Measurements from ENCODE around the gene SIAH1. TPM values are rescaled to one million over a fixed set of nuclear protein-coding genes. Genes with fewer than 3 reads are reported as not detected.
A peak's percentile ranks its signal among the peaks of the same experiment; 100 is the strongest.

The SIAH1 gene
- total and polyA plus RNA-seq, 9 of the 15 experiments (the other 6 are each of a cell fraction or from before 2014, with no cell fraction given) = 4.1 to 14.3 (median 12.5) TPM

DNA sequence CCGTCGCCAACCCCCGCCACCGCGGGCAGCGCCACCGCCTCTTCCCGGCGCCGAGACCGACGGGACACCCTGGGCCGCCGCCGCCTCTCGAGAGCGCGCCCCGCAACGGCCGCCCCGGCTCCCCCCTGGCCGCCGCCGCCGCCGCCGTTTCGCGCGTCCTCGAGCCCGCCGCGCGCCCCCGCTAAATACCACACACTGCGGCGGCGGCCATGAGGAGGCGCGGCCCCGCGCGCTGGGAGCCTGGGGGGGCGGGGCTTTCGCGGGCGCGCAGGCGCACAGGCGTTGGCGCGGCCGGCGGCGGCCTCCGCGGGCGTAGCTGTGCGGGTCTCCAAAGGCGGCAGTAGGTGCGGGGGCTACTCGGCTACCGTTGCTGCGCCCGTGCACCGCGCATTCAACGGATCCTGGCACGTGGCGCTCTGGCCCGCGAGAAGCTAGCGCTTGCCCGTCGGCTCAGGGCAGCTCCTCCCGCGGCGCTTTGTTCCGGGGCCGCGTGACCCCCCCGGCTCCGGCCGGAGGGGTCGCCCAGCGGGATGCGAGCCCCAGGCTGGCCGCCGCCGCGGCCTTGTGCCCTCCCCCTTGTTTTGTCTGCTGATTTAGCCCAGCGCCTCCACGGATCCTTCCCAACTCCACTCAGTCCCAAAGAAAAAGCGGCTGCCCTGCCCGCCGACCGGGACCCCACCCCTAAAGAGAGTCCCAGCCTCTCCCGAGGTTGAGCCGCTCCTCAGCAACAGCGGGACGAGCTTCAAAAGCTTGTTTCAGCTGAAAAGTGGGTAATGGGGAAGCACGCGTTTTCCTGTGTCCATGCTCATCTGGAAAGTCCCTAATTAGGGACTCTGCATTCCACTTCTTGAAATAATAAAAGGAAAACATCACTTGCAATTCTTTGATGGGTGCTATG is at the start of gene SIAH1 (continued):
- TF ChIP-seq, protein P1, sequence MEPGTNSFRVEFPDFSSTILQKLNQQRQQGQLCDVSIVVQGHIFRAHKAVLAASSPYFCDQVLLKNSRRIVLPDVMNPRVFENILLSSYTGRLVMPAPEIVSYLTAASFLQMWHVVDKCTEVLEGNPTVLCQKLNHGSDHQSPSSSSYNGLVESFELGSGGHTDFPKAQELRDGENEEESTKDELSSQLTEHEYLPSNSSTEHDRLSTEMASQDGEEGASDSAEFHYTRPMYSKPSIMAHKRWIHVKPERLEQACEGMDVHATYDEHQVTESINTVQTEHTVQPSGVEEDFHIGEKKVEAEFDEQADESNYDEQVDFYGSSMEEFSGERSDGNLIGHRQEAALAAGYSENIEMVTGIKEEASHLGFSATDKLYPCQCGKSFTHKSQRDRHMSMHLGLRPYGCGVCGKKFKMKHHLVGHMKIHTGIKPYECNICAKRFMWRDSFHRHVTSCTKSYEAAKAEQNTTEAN (CRISPR knock-in tag; IDR thresholded peaks at IDR 0.05) = no peak
- no peak for TF ChIP-seq ATF4 (CRISPR knock-in tag; IDR thresholded peaks at IDR 0.05)
- no peak for TF ChIP-seq FOSL1 (tag; conservative IDR thresholded peaks at IDR 0.05)
- TF ChIP-seq, protein P2, sequence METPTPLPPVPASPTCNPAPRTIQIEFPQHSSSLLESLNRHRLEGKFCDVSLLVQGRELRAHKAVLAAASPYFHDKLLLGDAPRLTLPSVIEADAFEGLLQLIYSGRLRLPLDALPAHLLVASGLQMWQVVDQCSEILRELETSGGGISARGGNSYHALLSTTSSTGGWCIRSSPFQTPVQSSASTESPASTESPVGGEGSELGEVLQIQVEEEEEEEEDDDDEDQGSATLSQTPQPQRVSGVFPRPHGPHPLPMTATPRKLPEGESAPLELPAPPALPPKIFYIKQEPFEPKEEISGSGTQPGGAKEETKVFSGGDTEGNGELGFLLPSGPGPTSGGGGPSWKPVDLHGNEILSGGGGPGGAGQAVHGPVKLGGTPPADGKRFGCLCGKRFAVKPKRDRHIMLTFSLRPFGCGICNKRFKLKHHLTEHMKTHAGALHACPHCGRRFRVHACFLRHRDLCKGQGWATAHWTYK (CRISPR knock-in tag; IDR thresholded peaks at IDR 0.05) = peak; percentile 67; the same call in 1 of the 2 replicates
- TF ChIP-seq GTF2E2 (tag; IDR thresholded peaks at IDR 0.05) = peak; percentile 82
- TF ChIP-seq ZNF316 (IDR thresholded peaks at IDR 0.05) = no peak
- TF ChIP-seq IRF9 (tag; IDR thresholded peaks at IDR 0.05) = no peak
- TF ChIP-seq CHAMP1 (IDR thresholded peaks at IDR 0.05) = no peak
- 0 out of 2 replicates have a peak, but pooled peaks have one; percentile 31 for TF ChIP-seq GATAD2A (IDR thresholded peaks at IDR 0.05)
- no peak for TF ChIP-seq ZFPM2 (CRISPR knock-in tag; IDR thresholded peaks at IDR 0.05)
- no peak for TF ChIP-seq SRSF7 (optimal IDR thresholded peaks at IDR 0.05; ENCODE audit: low read depth, low read length)
- TF ChIP-seq TCF7 (IDR thresholded peaks at IDR 0.05; ENCODE audit: borderline replicate concordance) = no peak
- TF ChIP-seq SAFB2 (IDR thresholded peaks at IDR 0.05; ENCODE audit: borderline replicate concordance, low read depth, low read length, severe bottlenecking) = no peak
- peak; percentile 72; the same call in 1 of the 2 replicates for TF ChIP-seq ZNF583 (CRISPR knock-in tag; IDR thresholded peaks at IDR 0.05)
- no peak for TF ChIP-seq SAP30 (IDR thresholded peaks at IDR 0.05; ENCODE audit: borderline replicate concordance, insufficient read depth, low read depth, low read length, poor library complexity, severe bottlenecking)
- TF ChIP-seq KDM1A (IDR thresholded peaks at IDR 0.05) = no peak
- TF ChIP-seq ZBTB34 (CRISPR knock-in tag; IDR thresholded peaks at IDR 0.05) = no peak
- TF ChIP-seq SLC30A9 (CRISPR knock-in tag; IDR thresholded peaks at IDR 0.05) = no peak
- no peak for TF ChIP-seq BCOR (IDR thresholded peaks at IDR 0.05)
- no peak for TF ChIP-seq ZSCAN29 (IDR thresholded peaks at IDR 0.05)

Data from K562 (cell line).